HG02840 (cell line): Measurements from ENCODE around the gene UBE2N.
"Not testable (repeated sequence)": the region's sequence is repeated elsewhere in the genome, so short reads cannot be mapped to it uniquely, and the experiment has no call there.

Experiments used
- ATAC-seq: cut with Tn5 transposase; IDR thresholded peaks from one replicate; pipeline ENCODE4 v1.9.1; 2021; ENCODE audit warnings: mild to moderate bottlenecking, moderate library complexity, moderate number of reproducible peaks; ENCODE audit not compliant: unreplicated experiment, low FRiP score

The UBE2N gene

GRCh38 chr12:93447555-93448290, 6.0 kb upstream of the UBE2N start:
- ATAC-seq: no peak

GRCh38 chr12:93443576-93443975, 1.8 kb upstream of the UBE2N start:
- no peak for ATAC-seq

- no peak for ATAC-seq
Observed at GRCh38 chr12:93442411-93443340, 929 bp upstream of the UBE2N start.

- peak; percentile 5 for ATAC-seq
Observed at GRCh38 chr12:93441081-93441616, 598 bp downstream of the UBE2N start.

GRCh38 chr12:93440043-93440835, 1.5 kb downstream of the UBE2N start:
- ATAC-seq: no peak

GRCh38 chr12:93438266-93439050, 3.3 kb downstream of the UBE2N start:
- ATAC-seq: no peak

- no peak for ATAC-seq
Observed at GRCh38 chr12:93434256-93434865, 7.4 kb downstream of the UBE2N start.

- not testable (repeated sequence) for ATAC-seq
Observed at GRCh38 chr12:93432031-93432430, 9.7 kb downstream of the UBE2N start.

GRCh38 chr12:93430280-93430679, 11.5 kb downstream of the UBE2N start:
- no peak for ATAC-seq

GRCh38 chr12:93429852-93430251, 11.9 kb downstream of the UBE2N start:
- ATAC-seq: no peak

- ATAC-seq: no peak
Observed at GRCh38 chr12:93429448-93429847, 12.3 kb downstream of the UBE2N start.

- no peak for ATAC-seq
Observed at GRCh38 chr12:93427779-93428564, 13.8 kb downstream of the UBE2N start.

- no peak for ATAC-seq
Observed at GRCh38 chr12:93426412-93426805, 15.3 kb downstream of the UBE2N start.

GRCh38 chr12:93425736-93426411, 15.9 kb downstream of the UBE2N start:
- no peak for ATAC-seq

GRCh38 chr12:93422050-93422449, 19.7 kb downstream of the UBE2N start:
- ATAC-seq: no peak

- ATAC-seq: no peak
Observed at GRCh38 chr12:93419388-93420034, 22.2 kb downstream of the UBE2N start.

- no peak for ATAC-seq
Observed at GRCh38 chr12:93417967-93418480, 23.7 kb downstream of the UBE2N start.
